Measurements from ENCODE around the gene FREM2. TPM values are rescaled to one million over a fixed set of nuclear protein-coding genes. Genes with fewer than 3 reads are reported as not detected.

FREM2 gene
- total and polyA plus RNA-seq, 2 of the 4 experiments (the other 2 are of a cell fraction): not detected

GRCh38 chr13:38648912-38649311 lies 38.0 kb upstream of the FREM2 start:
- H3K27me3 ChIP-seq (ENCODE audit: control insufficient read depth, insufficient read depth, low read length): no peaks in the 10 kb centered on the region
- H2BK20ac ChIP-seq (ENCODE audit: low read depth, low read length): no peak overlapping the region
- H2BK15ac ChIP-seq (ENCODE audit: low read depth, low read length): no peak overlapping the region
- H4K91ac ChIP-seq (ENCODE audit: insufficient read depth, low read depth, low read length): no peak overlapping the region
- no peak overlapping the region for H3K4ac ChIP-seq (ENCODE audit: low read depth, low read length)
- dilution Hi-C loops (cut with HindIII; ENCODE audit: low sequenced_read_pairs, unreplicated experiment): no loop called here
- H4K20me1 ChIP-seq (ENCODE audit: insufficient read depth, low read length): no peaks in the 10 kb centered on the region
- H3K79me1 ChIP-seq (ENCODE audit: low read depth in 1 of 2, low read length in 2 of 2): no peaks in the 10 kb centered on the region
- ATAC-seq (ENCODE audit: low read depth) (no peak), DNase-seq (no peak)
- POLR2A ChIA-PET (ENCODE audit: unreplicated experiment): no interaction called here
- H3K14ac ChIP-seq (replicated peaks; ENCODE audit: low read depth, low read length): no peak overlapping the region
- H2AFZ ChIP-seq (replicated peaks; ENCODE audit: low read length, poor library complexity): no peak overlapping the region
- TF ChIP-seq RFX5 (IDR thresholded peaks at IDR 0.05; ENCODE audit: low read depth, low read length) (no peak), RAD21 (IDR thresholded peaks at IDR 0.05; ENCODE audit: low read length) (no peak), FOS (IDR thresholded peaks at IDR 0.05; ENCODE audit: low read depth, low read length) (no peak), POLR2A (IDR thresholded peaks at IDR 0.05; ENCODE audit: low read depth, low read length) (no peak), CTCF (conservative IDR thresholded peaks at IDR 0.05; ENCODE audit: low read depth, low read length) (no peak), ELK1 (IDR thresholded peaks at IDR 0.05; ENCODE audit: borderline replicate concordance, low read depth, low read length) (no peak), CEBPB (IDR thresholded peaks at IDR 0.05; ENCODE audit: low read depth, low read length) (no peak), MAFK (IDR thresholded peaks at IDR 0.05; ENCODE audit: low read depth, low read length) (no peak), SMC3 (IDR thresholded peaks at IDR 0.05; ENCODE audit: low read depth, low read length) (no peak), CHD1 (IDR thresholded peaks at IDR 0.05; ENCODE audit: low read depth, low read length) (no peak), RCOR1 (IDR thresholded peaks at IDR 0.05; ENCODE audit: insufficient replicate concordance, low read length) (no peak), BHLHE40 (IDR thresholded peaks at IDR 0.05; ENCODE audit: low read depth, low read length) (no peak), NFE2L2 (IDR thresholded peaks at IDR 0.05; ENCODE audit: low read depth, low read length) (no peak), MXI1 (IDR thresholded peaks at IDR 0.05; ENCODE audit: borderline replicate concordance, low read depth, low read length) (no peak), MAZ (IDR thresholded peaks at IDR 0.05; ENCODE audit: borderline replicate concordance, low read depth, low read length) (no peak), USF2 (IDR thresholded peaks at IDR 0.05; ENCODE audit: low read depth, low read length) (no peak)
- no peak overlapping the region for H2AK5ac ChIP-seq (ENCODE audit: low read depth, low read length)
- intact Hi-C loops (cut with micrococcal nuclease): no loop called here
- no peak overlapping the region for H2BK5ac ChIP-seq (ENCODE audit: low read depth, low read length, poor library complexity, severe bottlenecking)
- no peak overlapping the region for H3K23ac ChIP-seq (ENCODE audit: low read depth, low read length)
- H4K5ac ChIP-seq (ENCODE audit: low read depth, low read length): no peak overlapping the region
- no peak overlapping the region for H4K8ac ChIP-seq (ENCODE audit: low read depth in 2 of 2, low read length in 2 of 2)
- no CpG with 5 or more reads among the region's 1 CpG for WGBS, 2 experiments (ENCODE audit: extremely low coverage in 2 of 2, insufficient read length in 1 of 2)
- no peak overlapping the region for H3K9ac ChIP-seq (ENCODE audit: low read depth, low read length)
- CTCF ChIA-PET: no interaction called here
- H3K4me2 ChIP-seq (ENCODE audit: low read depth, low read length): no peak overlapping the region
- H3K9me3 ChIP-seq (ENCODE audit: control insufficient read depth, insufficient read depth, low read length): no peaks in the 10 kb centered on the region
- H2BK120ac ChIP-seq (ENCODE audit: low read depth, low read length): no peak overlapping the region
- H3K27ac ChIP-seq (ENCODE audit: insufficient read depth, low read length): no peak overlapping the region
- H3K9me1 ChIP-seq (ENCODE audit: insufficient read depth, low read length): no peaks in the 10 kb centered on the region
- no peak overlapping the region for H3K56ac ChIP-seq (ENCODE audit: extremely low read depth, insufficient read depth, low read length)
- no peak overlapping the region for H3K18ac ChIP-seq (ENCODE audit: low read depth, low read length)
- no peak overlapping the region for H2AK9ac ChIP-seq (replicated peaks; ENCODE audit: low read depth, low read length, poor library complexity)
- H3K4me3 ChIP-seq (ENCODE audit: insufficient read depth, low read depth, low read length): no peak overlapping the region
- in situ Hi-C loops (cut with MboI; ENCODE audit: low sequenced_read_pairs): no loop called here
- no TSS peak for BruUV-seq (replicated peaks)
- no peaks in the 10 kb centered on the region for H3K36me3 ChIP-seq (ENCODE audit: control insufficient read depth, insufficient read depth, low read length)
- H3K4me1 ChIP-seq (ENCODE audit: control insufficient read depth, insufficient read depth, low read length): no peaks in the 10 kb centered on the region

Data from IMR-90 (cell line).